Measurements from ENCODE around the gene PDE4A.
"Not testable (repeated sequence)": the region's sequence is repeated elsewhere in the genome, so short reads cannot be mapped to it uniquely, and the experiment has no call there.

PDE4A gene

GRCh38 chr19:10420444-10421239 lies at the start of gene PDE4A:
Gene PDE4A, plus strand, starts transcription at chr19:10420538. Its CDS starts 227 bp downstream, at chr19:10420765.
- DNase-seq: peak; percentile 69 to 75

GRCh38 chr19:10372690-10373089 lies 47.6 kb upstream of the PDE4A start:
- no peak for DNase-seq

GRCh38 chr19:10374931-10375330 lies 45.4 kb upstream of the PDE4A start:
- no peak for DNase-seq

GRCh38 chr19:10377140-10377640 lies 43.1 kb upstream of the PDE4A start:
- DNase-seq: not testable (repeated sequence)

- no peak for DNase-seq
Observed at GRCh38 chr19:10378124-10378523, 42.2 kb upstream of the PDE4A start.

- DNase-seq: no peak
Observed at GRCh38 chr19:10379880-10380312, 40.4 kb upstream of the PDE4A start.

GRCh38 chr19:10380313-10381102 lies 39.8 kb upstream of the PDE4A start, which contains the start of gene TYK2:
Gene TYK2, minus strand, starts transcription at chr19:10380572. Its CDS starts 2,166 bp downstream, at chr19:10378406.
- DNase-seq: peak; percentile 99 to 100

GRCh38 chr19:10383223-10383499 lies 37.2 kb upstream of the PDE4A start:
- DNase-seq: not testable (repeated sequence)

GRCh38 chr19:10384580-10384979 lies 35.8 kb upstream of the PDE4A start:
- DNase-seq: no peak

- peak; percentile 81 to 85 for DNase-seq
Observed at GRCh38 chr19:10388957-10389356, 31.4 kb upstream of the PDE4A start.

GRCh38 chr19:10389863-10390262 lies 30.5 kb upstream of the PDE4A start:
- no peak for DNase-seq

GRCh38 chr19:10390652-10391286 lies 29.6 kb upstream of the PDE4A start:
- peak; percentile 65 to 71 for DNase-seq

GRCh38 chr19:10392120-10392519 lies 28.2 kb upstream of the PDE4A start:
- no peak for DNase-seq

- no peak for DNase-seq
Observed at GRCh38 chr19:10393137-10393536, 27.2 kb upstream of the PDE4A start.

GRCh38 chr19:10395003-10395402 lies 25.3 kb upstream of the PDE4A start:
- no peak for DNase-seq

- no peak for DNase-seq
Observed at GRCh38 chr19:10395436-10395835, 24.9 kb upstream of the PDE4A start.

- DNase-seq: no peak
Observed at GRCh38 chr19:10395917-10396316, 24.4 kb upstream of the PDE4A start.

- no peak for DNase-seq
Observed at GRCh38 chr19:10398819-10399218, 21.5 kb upstream of the PDE4A start.

GRCh38 chr19:10399340-10399739 lies 21.0 kb upstream of the PDE4A start:
- not testable (repeated sequence) for DNase-seq

GRCh38 chr19:10399878-10400277 lies 20.5 kb upstream of the PDE4A start:
- DNase-seq: no peak

GRCh38 chr19:10402441-10403038 lies 17.8 kb upstream of the PDE4A start:
- peak in 1 of 2 experiments; percentile 34 for DNase-seq

- DNase-seq: peak; percentile 93 to 96
Observed at GRCh38 chr19:10403137-10404021, 17.0 kb upstream of the PDE4A start, which contains the start of gene CDC37. Gene CDC37, minus strand, starts transcription at chr19:10403542. Its CDS starts 63 bp downstream, at chr19:10403479.
